ENCODE results near the gene MANF. TPM values are rescaled to one million over a fixed set of nuclear protein-coding genes. Genes with fewer than 3 reads are reported as not detected.

The MANF gene
- total and polyA plus RNA-seq, 2 of the 13 experiments (the other 11 are each of a cell fraction or from before 2014, with no cell fraction given) = 55.4 to 269 TPM

GRCh38 chr3:51390246-51391074, 5.4 kb downstream of the MANF start (continued):
- TF ChIP-seq ZNF530 (CRISPR knock-in tag; IDR thresholded peaks at IDR 0.05; ENCODE audit: low read depth) (no peak), GTF3A (CRISPR knock-in tag; conservative IDR thresholded peaks at IDR 0.05) (0 out of 2 replicates have a peak, but pooled peaks have one; percentile 67), FOXC1 (CRISPR knock-in tag; IDR thresholded peaks at IDR 0.05; ENCODE audit: borderline replicate concordance) (peak; percentile 92), DZIP1 (CRISPR knock-in tag; IDR thresholded peaks at IDR 0.05) (no peak), ZNF274 (CRISPR knock-in tag; IDR thresholded peaks at IDR 0.05) (peak; percentile 16; the same call in 1 of the 2 replicates), REPIN1 (CRISPR knock-in tag; IDR thresholded peaks at IDR 0.05; ENCODE audit: borderline replicate concordance, low read depth) (no peak), RARG (CRISPR knock-in tag; IDR thresholded peaks at IDR 0.05; ENCODE audit: low read depth) (no peak), RFX5 (IDR thresholded peaks at IDR 0.05; ENCODE audit: low read depth, low read length) (no peak), NONO (IDR thresholded peaks at IDR 0.05) (no peak), NONO (CRISPR knock-in tag; conservative IDR thresholded peaks at IDR 0.05) (0 out of 2 replicates have a peak, but pooled peaks have one; percentile 1), ZNF674 (CRISPR knock-in tag; IDR thresholded peaks at IDR 0.05; ENCODE audit: low read depth) (no peak), SOX5 (CRISPR knock-in tag; IDR thresholded peaks at IDR 0.05; ENCODE audit: borderline replicate concordance) (no peak), ZNF556 (CRISPR knock-in tag; IDR thresholded peaks at IDR 0.05; ENCODE audit: borderline replicate concordance) (no peak), RBM39 (IDR thresholded peaks at IDR 0.05; ENCODE audit: low read depth, low read length, poor library complexity, severe bottlenecking) (peak; percentile 29), E2F1 (CRISPR knock-in tag; IDR thresholded peaks at IDR 0.05) (no peak), EP300 (IDR thresholded peaks at IDR 0.05; ENCODE audit: low read depth in 2 of 2, low read length in 2 of 2) (no peak), EP300 (CRISPR knock-in tag; IDR thresholded peaks at IDR 0.05; ENCODE audit: borderline replicate concordance) (no peak)
- TF ChIP-seq, protein P1, sequence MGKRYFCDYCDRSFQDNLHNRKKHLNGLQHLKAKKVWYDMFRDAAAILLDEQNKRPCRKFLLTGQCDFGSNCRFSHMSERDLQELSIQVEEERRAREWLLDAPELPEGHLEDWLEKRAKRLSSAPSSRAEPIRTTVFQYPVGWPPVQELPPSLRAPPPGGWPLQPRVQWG (CRISPR knock-in tag; IDR thresholded peaks at IDR 0.05; ENCODE audit: borderline replicate concordance, low read depth) = no peak
- TF ChIP-seq, protein P2, sequence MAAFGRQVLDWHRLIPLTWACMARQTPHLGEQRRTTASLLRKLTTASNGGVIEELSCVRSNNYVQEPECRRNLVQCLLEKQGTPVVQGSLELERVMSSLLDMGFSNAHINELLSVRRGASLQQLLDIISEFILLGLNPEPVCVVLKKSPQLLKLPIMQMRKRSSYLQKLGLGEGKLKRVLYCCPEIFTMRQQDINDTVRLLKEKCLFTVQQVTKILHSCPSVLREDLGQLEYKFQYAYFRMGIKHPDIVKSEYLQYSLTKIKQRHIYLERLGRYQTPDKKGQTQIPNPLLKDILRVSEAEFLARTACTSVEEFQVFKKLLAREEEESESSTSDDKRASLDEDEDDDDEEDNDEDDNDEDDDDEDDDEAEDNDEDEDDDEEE (CRISPR knock-in tag; IDR thresholded peaks at IDR 0.05) = no peak
- TF ChIP-seq, protein P3, sequence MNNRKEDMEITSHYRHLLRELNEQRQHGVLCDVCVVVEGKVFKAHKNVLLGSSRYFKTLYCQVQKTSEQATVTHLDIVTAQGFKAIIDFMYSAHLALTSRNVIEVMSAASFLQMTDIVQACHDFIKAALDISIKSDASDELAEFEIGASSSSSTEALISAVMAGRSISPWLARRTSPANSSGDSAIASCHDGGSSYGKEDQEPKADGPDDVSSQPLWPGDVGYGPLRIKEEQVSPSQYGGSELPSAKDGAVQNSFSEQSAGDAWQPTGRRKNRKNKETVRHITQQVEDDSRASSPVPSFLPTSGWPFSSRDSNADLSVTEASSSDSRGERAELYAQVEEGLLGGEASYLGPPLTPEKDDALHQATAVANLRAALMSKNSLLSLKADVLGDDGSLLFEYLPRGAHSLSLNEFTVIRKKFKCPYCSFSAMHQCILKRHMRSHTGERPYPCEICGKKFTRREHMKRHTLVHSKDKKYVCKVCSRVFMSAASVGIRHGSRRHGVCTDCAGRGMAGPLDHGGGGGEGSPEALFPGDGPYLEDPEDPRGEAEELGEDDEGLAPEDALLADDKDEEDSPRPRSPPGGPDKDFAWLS (CRISPR knock-in tag; IDR thresholded peaks at IDR 0.05; ENCODE audit: borderline replicate concordance) = peak; percentile 64; the same call in 1 of the 2 replicates

All from HepG2 (cell line).